H1 (cell line): ENCODE results near the gene SCO2. TPM values are rescaled to one million over a fixed set of nuclear protein-coding genes. Genes with fewer than 3 reads are reported as not detected.

Experiments used
- CTCF ChIA-PET: fragments of 300-600 bp; sonication (Branson Sonifier 250); formaldehyde crosslinking; loops from one replicate; lab custom pipeline; 2021; ENCODE audit not compliant: partially characterized antibody; lab: Charles Lee
- POLR2A ChIA-PET: fragments of 300-600 bp; sonication (Branson Sonifier 250); formaldehyde crosslinking; loops from one replicate; lab custom pipeline; 2021; ENCODE audit warnings: inconsistent platforms; ENCODE audit not compliant: partially characterized antibody; lab: Charles Lee
- DNase-seq, 2 experiments: peaks; one replicate each; pipeline versions ENCODE4 v3.0.0 to v3.0.0-alpha.2; 2010 to 2022; ENCODE audit warnings: low spot score in 2 of 2, low read depth in 1 of 2, mixed read lengths in 1 of 2
- FAIRE-seq: peaks from 2 replicates; lab custom pipeline; 2011; peaks lifted over from hg19 to GRCh38; lab: Jason Lieb, UNC
- H2AFZ ChIP-seq: 2 replicates; pipeline ENCODE4 v1.8.1; 2012; ENCODE audit warnings: low read length, inconsistent platforms
- H2AK5ac ChIP-seq: 2 replicates; pipeline ENCODE4 v1.6.1; 2013; ENCODE audit warnings: low read depth, low read length
- H2BK120ac ChIP-seq: replicated peaks from 2 replicates; pipeline ENCODE3; 2013; ENCODE audit warnings: low read depth, low read length, inconsistent platforms
- H2BK12ac ChIP-seq: 2 replicates; pipeline ENCODE4 v1.6.1; 2013; ENCODE audit warnings: low read depth, low read length
- H2BK15ac ChIP-seq: 2 replicates; pipeline ENCODE4 v1.6.1; 2013; ENCODE audit warnings: low read length
- H2BK20ac ChIP-seq: 2 replicates; pipeline ENCODE4 v1.6.1; 2013; ENCODE audit warnings: low read length
- H2BK5ac ChIP-seq: 2 replicates; pipeline ENCODE4 v1.6.1; 2013; ENCODE audit warnings: low read depth, low read length
- H3K14ac ChIP-seq: 2 replicates; pipeline ENCODE4 v1.6.1; 2013; ENCODE audit warnings: inconsistent platforms; ENCODE audit not compliant: insufficient read length
- H3K18ac ChIP-seq: 2 replicates; pipeline ENCODE4 v1.6.1; 2013; ENCODE audit warnings: low read length; ENCODE audit errors: extremely low read depth
- H3K23ac ChIP-seq: 2 replicates; pipeline ENCODE4 v1.6.1; 2013; ENCODE audit warnings: inconsistent platforms; ENCODE audit not compliant: insufficient read length
- H3K23me2 ChIP-seq: 2 replicates; pipeline ENCODE4 v1.6.1; 2013; ENCODE audit warnings: low read depth, low read length
- H3K27ac ChIP-seq: 2 replicates; pipeline ENCODE4 v1.6.1; 2011; ENCODE audit warnings: low read depth, low read length, inconsistent platforms
- H3K27me3 ChIP-seq, 4 experiments: replicated peaks in 1 of 4; 1 replicate in 1 of 4; 2 replicates in 3 of 4; pipeline versions ENCODE4 v1.6.1 to v1.8.1; 2011 to 2013; ENCODE audit warnings: low read length in 3 of 4, mild to moderate bottlenecking in 3 of 4, inconsistent platforms in 2 of 4, mixed read lengths in 2 of 4, moderate library complexity in 1 of 4; ENCODE audit not compliant: control insufficient read depth in 3 of 4, insufficient read depth in 3 of 4; ENCODE audit errors: extremely low read depth in 1 of 4
- H3K36me3 ChIP-seq, 4 experiments: 2 replicates each; pipeline versions ENCODE4 v1.6.1 to v1.8.1; 2011 to 2013; ENCODE audit warnings: mild to moderate bottlenecking in 4 of 4, low read length in 3 of 4, moderate library complexity in 2 of 4, control low read depth in 1 of 4, inconsistent platforms in 1 of 4; ENCODE audit not compliant: insufficient read depth in 4 of 4, control insufficient read depth in 2 of 4
- H3K4ac ChIP-seq: replicated peaks from 2 replicates; pipeline ENCODE3; 2013; ENCODE audit warnings: low read length, low read depth, mixed read lengths, inconsistent platforms; ENCODE audit not compliant: insufficient read length
- H3K4me1 ChIP-seq, 4 experiments: replicated peaks in 1 of 4; 1 replicate in 1 of 4; 2 replicates in 3 of 4; pipeline versions ENCODE4 v1.6.1 to v1.8.1; 2011 to 2013; ENCODE audit warnings: low read length in 3 of 4, inconsistent platforms in 2 of 4, mixed read lengths in 1 of 4; ENCODE audit not compliant: insufficient read depth in 4 of 4, control insufficient read depth in 3 of 4
- H3K4me2 ChIP-seq, 2 experiments: 2 replicates each; pipeline versions ENCODE4 v1.6.1 to v1.8.1; 2011 to 2013; ENCODE audit warnings: low read depth in 2 of 2, low read length in 2 of 2, control low read depth in 1 of 2, inconsistent platforms in 1 of 2, mild to moderate bottlenecking in 1 of 2; ENCODE audit not compliant: insufficient read depth in 1 of 2
- H3K4me3 ChIP-seq, 4 experiments: fragments of 200-600, 300-600 bp in 1 of 4; sonication (generic), shearing (Covaris generic), sonication (Bioruptor Twin) in 1 of 4; 2 replicates each; pipeline versions ENCODE4 v1.5.1 to v1.8.1; 2011 to 2016; ENCODE audit warnings: low read length in 4 of 4, low read depth in 3 of 4, control low read depth in 2 of 4, inconsistent platforms in 2 of 4, mild to moderate bottlenecking in 2 of 4, mixed read lengths in 1 of 4, moderate library complexity in 1 of 4; ENCODE audit not compliant: insufficient read depth in 2 of 4; ENCODE audit errors: extremely low read depth in 1 of 4
- H3K56ac ChIP-seq: replicated peaks from 2 replicates; pipeline ENCODE3; 2013; ENCODE audit warnings: low read depth, mild to moderate bottlenecking, mixed read lengths, low read length, inconsistent platforms; ENCODE audit not compliant: insufficient read length
- H3K79me1 ChIP-seq: 2 replicates; pipeline ENCODE4 v1.6.1; 2013; ENCODE audit warnings: low read depth, low read length, control low read depth
- H3K79me2 ChIP-seq, 2 experiments: 2 replicates each; pipeline versions ENCODE4 v1.6.1 to v1.8.1; 2012 to 2013; ENCODE audit warnings: low read length in 2 of 2, mild to moderate bottlenecking in 2 of 2, inconsistent platforms in 1 of 2; ENCODE audit not compliant: insufficient read depth in 2 of 2, control insufficient read depth in 1 of 2
- H3K9ac ChIP-seq, 4 experiments: replicated peaks in 1 of 4; 1 replicate in 1 of 4; 2 replicates in 3 of 4; pipeline versions ENCODE4 v1.6.1 to v1.8.1; 2011 to 2013; ENCODE audit warnings: low read depth in 3 of 4, low read length in 3 of 4, control low read depth in 2 of 4, mild to moderate bottlenecking in 2 of 4, moderate library complexity in 2 of 4, inconsistent platforms in 1 of 4; ENCODE audit errors: extremely low read depth in 1 of 4
- H3K9me3 ChIP-seq, 2 experiments: 2 replicates each; pipeline versions ENCODE4 v1.6.1 to v1.8.1; 2012 to 2013; ENCODE audit warnings: mild to moderate bottlenecking in 2 of 2, moderate library complexity in 2 of 2, control low read depth in 1 of 2, inconsistent platforms in 1 of 2, low read depth in 1 of 2, low read length in 1 of 2, mixed read lengths in 1 of 2; ENCODE audit not compliant: insufficient read depth in 2 of 2
- H4K20me1 ChIP-seq, 2 experiments: replicated peaks in 1 of 2; 2 replicates each; pipeline versions ENCODE3 to v1.8.1; 2011 to 2013; ENCODE audit warnings: inconsistent platforms in 2 of 2, low read length in 2 of 2, mild to moderate bottlenecking in 1 of 2; ENCODE audit not compliant: insufficient read depth in 2 of 2, control insufficient read depth in 1 of 2
- H4K5ac ChIP-seq: 2 replicates; pipeline ENCODE4 v1.6.1; 2013; ENCODE audit warnings: low read length, low read depth, mixed read lengths, inconsistent platforms; ENCODE audit not compliant: insufficient read length
- H4K8ac ChIP-seq: 2 replicates; pipeline ENCODE4 v1.8.0; 2013; ENCODE audit warnings: mild to moderate bottlenecking, moderate library complexity, low read length, inconsistent platforms; ENCODE audit not compliant: insufficient read depth; ENCODE audit errors: extremely low read depth
- H4K91ac ChIP-seq: replicated peaks from 2 replicates; pipeline ENCODE3; 2013; ENCODE audit warnings: low read length, mixed read lengths, inconsistent platforms; ENCODE audit not compliant: insufficient read length
- ASH2L ChIP-seq: fragments of 200-600, 300-600 bp; sonication (generic); IDR thresholded peaks from one replicate; pipeline ENCODE4 v1.7.1; 2017; ENCODE audit warnings: low read length
- GABPA ChIP-seq: IDR thresholded peaks from 2 replicates; pipeline ENCODE4 v1.6.1; 2011; ENCODE audit warnings: mild to moderate bottlenecking, low read length, moderate library complexity, borderline replicate concordance; ENCODE audit not compliant: insufficient read depth
- GTF2F1 ChIP-seq: IDR thresholded peaks from 2 replicates; pipeline ENCODE4 v1.6.1; 2012; ENCODE audit warnings: low read depth, low read length, improper control_type of control experiment, borderline replicate concordance
- TAF1 ChIP-seq: IDR thresholded peaks from 2 replicates; pipeline ENCODE4 v1.6.1; 2011; ENCODE audit warnings: mild to moderate bottlenecking, low read depth, low read length
- WGBS, 2 experiments: shearing (Covaris generic) in 1 of 2; methylation state at CpG; one replicate each; pipeline versions ENCODE4 v1.1.6 to v1.1.7; 2013 to 2015; ENCODE audit warnings: low lambda C conversion rate in 2 of 2, mixed read lengths in 2 of 2, inconsistent platforms in 1 of 2, low coverage in 1 of 2, missing lambda C conversion rate in 1 of 2; ENCODE audit not compliant: insufficient replicate concordance in 2 of 2, insufficient coverage in 1 of 2, insufficient read length in 1 of 2; ENCODE audit errors: extremely low coverage in 1 of 2, missing lambda C conversion rate in 1 of 2; 5-methylcytosine and 5-hydroxymethylcytosine counted together
- polyA plus RNA-seq, 7 experiments: library from polyadenylated mRNA; depleted of rRNA in 3 of 7; stranded (reverse) in 5 of 7; unstranded in 2 of 7; fragments of >200 nt in 5 of 7; fragments of 200-250 nt in 2 of 7; gene quantifications; 1 replicate in 5 of 7; 2 replicates in 1 of 7; 4 replicates in 1 of 7; pipeline versions ENCODE4 v1.2.1 to v1.2.3, GENCODE V29; 2011 to 2013; ENCODE audit warnings: missing spikeins in 2 of 7, mixed read lengths in 2 of 7
- total RNA-seq: library from RNA; stranded (reverse); fragmentation: NEBNext Ultra II Directional; extraction: Animal tissue kit (Norgen Biotek cat#: 25700); gene quantifications from 2 replicates; pipeline ENCODE4 v1.2.1, GENCODE V29; 2021
- TF ChIP-seq, protein P1 (sequence below): IDR thresholded peaks from 2 replicates; pipeline ENCODE4 v1.6.1; 2011; ENCODE audit warnings: low read length, improper control_type of control experiment

The SCO2 gene
- total and polyA plus RNA-seq, 2 of the 8 experiments (the other 6 are each of a cell fraction or from before 2014, with no cell fraction given): 2.0 TPM; not detected in 1

DNA sequence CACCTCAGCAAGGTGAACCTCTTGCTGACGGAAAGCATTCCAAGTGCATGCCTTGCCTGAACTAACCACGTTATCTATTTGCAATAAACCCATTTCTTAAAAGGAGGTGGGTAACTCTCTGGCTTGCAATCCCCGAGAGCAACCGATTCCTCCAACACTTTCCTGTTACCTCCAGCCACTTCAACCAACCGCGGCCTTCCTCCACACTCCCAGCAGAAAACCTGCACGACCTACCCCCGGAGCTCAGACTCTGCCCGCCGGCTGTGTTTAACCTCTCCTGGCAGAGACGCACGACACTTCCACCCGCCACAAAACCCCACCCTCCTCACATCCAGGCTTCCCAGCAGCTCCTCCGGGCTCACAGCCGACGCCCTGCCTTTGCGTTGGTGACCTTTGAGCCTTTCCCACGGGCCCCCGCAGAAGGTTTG, 708 bp downstream of the SCO2 start:
- FAIRE-seq: no peak
- CTCF ChIA-PET: interaction anchor here (1.0 to 3.4 kb wide), 9 partner anchors 10 to 201 kb away, joined by 3 to 36 read pairs (median 6); partner anchors contain the start of genes KLHDC7B and SYCE3

More for the DNA sequence above, 708 bp downstream of the SCO2 start:
- no peak overlapping the region for H2BK5ac ChIP-seq
- H3K27ac ChIP-seq: no peak overlapping the region
- H3K4ac ChIP-seq: no peak overlapping the region
- H3K18ac ChIP-seq: no peak overlapping the region
- no peaks in the 10 kb centered on the region for H3K9me3 ChIP-seq
- peak overlapping the region in 2 of 4 experiments; percentile 6 to 68; a peak in 3 of 7 replicates for H3K9ac ChIP-seq
- no peak overlapping the region for H2BK20ac ChIP-seq
- H4K91ac ChIP-seq: no peak overlapping the region
- peak overlapping the region; percentile 45; the same call in 1 of the 2 replicates for H4K8ac ChIP-seq
- H2AFZ ChIP-seq: no peak overlapping the region
- no peak overlapping the region for H2BK120ac ChIP-seq
- peaks cover 0 to 11% (median 6%) of the 10 kb centered on the region in 4 experiments; a peak in 5 of 7 replicates for H3K4me1 ChIP-seq
- peak overlapping the region; percentile 70 to 88 for H3K4me2 ChIP-seq
- TF ChIP-seq TAF1 (no peak), GTF2F1 (no peak), ASH2L (no peak), GABPA (no peak)
- TF ChIP-seq, protein P1, sequence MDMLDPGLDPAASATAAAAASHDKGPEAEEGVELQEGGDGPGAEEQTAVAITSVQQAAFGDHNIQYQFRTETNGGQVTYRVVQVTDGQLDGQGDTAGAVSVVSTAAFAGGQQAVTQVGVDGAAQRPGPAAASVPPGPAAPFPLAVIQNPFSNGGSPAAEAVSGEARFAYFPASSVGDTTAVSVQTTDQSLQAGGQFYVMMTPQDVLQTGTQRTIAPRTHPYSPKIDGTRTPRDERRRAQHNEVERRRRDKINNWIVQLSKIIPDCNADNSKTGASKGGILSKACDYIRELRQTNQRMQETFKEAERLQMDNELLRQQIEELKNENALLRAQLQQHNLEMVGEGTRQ: no peak
- H3K79me1 ChIP-seq: no peaks in the 10 kb centered on the region
- H3K56ac ChIP-seq: no peak overlapping the region
- no peaks in the 10 kb centered on the region for H3K79me2 ChIP-seq
- POLR2A ChIA-PET: interaction anchor here (1.1 to 3.0 kb wide), 9 partner anchors 8 to 84 kb away, joined by 3 to 32 read pairs (median 4); partner anchors contain the start of genes LMF2, NCAPH2 and SYCE3
- H3K4me3 ChIP-seq: peak overlapping the region; percentile 63 to 78 (median 67)
- H2BK12ac ChIP-seq: no peak overlapping the region
- WGBS, 2 experiments: 42% methylated on average over 13 of the region's 19 CpGs; no CpG with 5 or more reads in 1 of the 2 experiments
- no peak for DNase-seq
- H3K23ac ChIP-seq: no peak overlapping the region
- peaks cover 17% of the 10 kb centered on the region; the same call in 1 of the 2 replicates for H3K23me2 ChIP-seq
- peaks cover 15 to 31% (median 24%) of the 10 kb centered on the region in 4 experiments for H3K27me3 ChIP-seq
- H4K5ac ChIP-seq: no peak overlapping the region
- peaks cover 4 to 16% (median 12%) of the 10 kb centered on the region in 4 experiments; a peak in 7 of 8 replicates for H3K36me3 ChIP-seq
- H2AK5ac ChIP-seq: no peak overlapping the region
- peaks cover 5 to 25% of the 10 kb centered on the region in 2 experiments for H4K20me1 ChIP-seq
- no peak overlapping the region for H3K14ac ChIP-seq
- no peak overlapping the region for H2BK15ac ChIP-seq
